Peyer's patch (tissue), 4 donors: Measurements from ENCODE around the gene MATR3.

Experiments
- POLR2A ChIP-seq, 2 donors: fragments of 450-650 bp; IDR thresholded peaks; one replicate each; pipeline ENCODE4 v1.5.1; 2017; ENCODE audit warnings: antibody characterized with exemption in 2 of 2, mild to moderate bottlenecking in 2 of 2, moderate library complexity in 2 of 2
- TF ChIP-seq, protein P1 (sequence below), 6 experiments: fragments of 450-650 bp in 4 of 6; fragments of 200-600 bp in 2 of 6; sonication (generic) in 1 of 6; IDR thresholded peaks; one replicate each; pipeline ENCODE4 v1.5.1; 2017 to 2019; ENCODE audit warnings: antibody characterized with exemption in 6 of 6, mild to moderate bottlenecking in 3 of 6, moderate library complexity in 1 of 6

GRCh38 chr5:139361835-139362429 is 68.4 kb downstream of the MATR3 start:
- TF ChIP-seq, protein P1, sequence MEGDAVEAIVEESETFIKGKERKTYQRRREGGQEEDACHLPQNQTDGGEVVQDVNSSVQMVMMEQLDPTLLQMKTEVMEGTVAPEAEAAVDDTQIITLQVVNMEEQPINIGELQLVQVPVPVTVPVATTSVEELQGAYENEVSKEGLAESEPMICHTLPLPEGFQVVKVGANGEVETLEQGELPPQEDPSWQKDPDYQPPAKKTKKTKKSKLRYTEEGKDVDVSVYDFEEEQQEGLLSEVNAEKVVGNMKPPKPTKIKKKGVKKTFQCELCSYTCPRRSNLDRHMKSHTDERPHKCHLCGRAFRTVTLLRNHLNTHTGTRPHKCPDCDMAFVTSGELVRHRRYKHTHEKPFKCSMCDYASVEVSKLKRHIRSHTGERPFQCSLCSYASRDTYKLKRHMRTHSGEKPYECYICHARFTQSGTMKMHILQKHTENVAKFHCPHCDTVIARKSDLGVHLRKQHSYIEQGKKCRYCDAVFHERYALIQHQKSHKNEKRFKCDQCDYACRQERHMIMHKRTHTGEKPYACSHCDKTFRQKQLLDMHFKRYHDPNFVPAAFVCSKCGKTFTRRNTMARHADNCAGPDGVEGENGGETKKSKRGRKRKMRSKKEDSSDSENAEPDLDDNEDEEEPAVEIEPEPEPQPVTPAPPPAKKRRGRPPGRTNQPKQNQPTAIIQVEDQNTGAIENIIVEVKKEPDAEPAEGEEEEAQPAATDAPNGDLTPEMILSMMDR (IDR thresholded peaks at IDR 0.05) = no peak
- TF ChIP-seq POLR2A (IDR thresholded peaks at IDR 0.05) = no peak
